GM12874 (cell line): ENCODE results near the gene ANKS1B.

Experiments
- CTCF ChIP-seq: IDR thresholded peaks from 2 replicates; pipeline ENCODE4 v1.5.1; 2011; ENCODE audit warnings: low read depth, mild to moderate bottlenecking, control low read depth, low read length, moderate library complexity; ENCODE audit not compliant: insufficient read depth

The ANKS1B gene

GRCh38 chr12:99087278-99087677 is 897.5 kb downstream of the ANKS1B start:
- TF ChIP-seq CTCF: no peak

- no peak for TF ChIP-seq CTCF
These were observed 904.9 kb downstream of the ANKS1B start for GRCh38 chr12:99079811-99080210.

GRCh38 chr12:99068993-99069747 is 915.6 kb downstream of the ANKS1B start:
- TF ChIP-seq CTCF: no peak

- TF ChIP-seq CTCF: no peak
These were observed 917.5 kb downstream of the ANKS1B start for GRCh38 chr12:99067171-99067785.

GRCh38 chr12:99066726-99067125 is 918.0 kb downstream of the ANKS1B start:
- TF ChIP-seq CTCF: no peak

- no peak for TF ChIP-seq CTCF
These were observed 921.6 kb downstream of the ANKS1B start for GRCh38 chr12:99063182-99063581.

- TF ChIP-seq CTCF: no peak
These were observed 924.8 kb downstream of the ANKS1B start for GRCh38 chr12:99059824-99060511.
